ENCODE results near the gene CTNNA1.

CTNNA1 gene

DNA sequence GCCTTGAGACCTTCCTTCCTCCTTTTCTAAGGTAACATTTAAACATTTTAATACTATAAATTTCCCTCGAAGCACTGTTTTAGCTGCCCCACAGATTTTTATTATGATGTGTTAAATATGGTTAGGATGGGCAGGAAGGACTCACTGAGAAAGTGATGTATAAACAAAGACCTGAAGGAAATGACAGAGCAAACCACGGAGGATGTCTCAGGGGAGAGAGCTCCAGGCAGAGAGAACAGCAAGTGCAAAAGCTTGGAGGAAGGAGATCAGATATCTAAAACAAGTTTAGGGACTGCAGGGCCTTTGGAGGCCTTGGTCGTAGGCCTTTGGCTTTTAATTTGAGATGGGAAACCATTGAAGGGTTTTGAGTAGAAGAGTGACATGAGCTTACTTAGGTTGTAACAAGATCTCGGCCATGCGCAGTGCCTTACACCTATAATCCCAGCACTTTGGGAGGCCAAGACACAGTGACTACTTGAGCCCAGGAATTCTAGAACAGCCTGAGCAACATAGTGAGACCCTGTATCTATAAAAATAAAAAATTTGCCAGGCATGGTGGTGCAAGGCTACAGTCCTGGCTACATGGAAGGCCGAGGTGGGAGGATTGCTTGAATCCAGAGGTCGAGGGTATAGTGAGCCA, 157.4 kb downstream of the CTNNA1 start (continued):
- TF ChIP-seq, protein P1, sequence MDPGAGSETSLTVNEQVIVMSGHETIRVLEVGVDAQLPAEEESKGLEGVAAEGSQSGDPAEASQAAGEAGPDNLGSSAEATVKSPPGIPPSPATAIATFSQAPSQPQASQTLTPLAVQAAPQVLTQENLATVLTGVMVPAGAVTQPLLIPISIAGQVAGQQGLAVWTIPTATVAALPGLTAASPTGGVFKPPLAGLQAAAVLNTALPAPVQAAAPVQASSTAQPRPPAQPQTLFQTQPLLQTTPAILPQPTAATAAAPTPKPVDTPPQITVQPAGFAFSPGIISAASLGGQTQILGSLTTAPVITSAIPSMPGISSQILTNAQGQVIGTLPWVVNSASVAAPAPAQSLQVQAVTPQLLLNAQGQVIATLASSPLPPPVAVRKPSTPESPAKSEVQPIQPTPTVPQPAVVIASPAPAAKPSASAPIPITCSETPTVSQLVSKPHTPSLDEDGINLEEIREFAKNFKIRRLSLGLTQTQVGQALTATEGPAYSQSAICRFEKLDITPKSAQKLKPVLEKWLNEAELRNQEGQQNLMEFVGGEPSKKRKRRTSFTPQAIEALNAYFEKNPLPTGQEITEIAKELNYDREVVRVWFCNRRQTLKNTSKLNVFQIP (CRISPR knock-in tag; IDR thresholded peaks at IDR 0.05; ENCODE audit: borderline replicate concordance, low read depth): no peak

- peak; percentile 33; the same call in 2 of the 3 replicates for ATAC-seq
Measured at GRCh38 chr5:138911441-138911840, 158.2 kb downstream of the CTNNA1 start.

GRCh38 chr5:138912093-138912492, 158.9 kb downstream of the CTNNA1 start:
- no peak for TF ChIP-seq PPARA (CRISPR knock-in tag; IDR thresholded peaks at IDR 0.05; ENCODE audit: borderline replicate concordance)
- ATAC-seq: no peak

More at GRCh38 chr5:138911441-138911840, 158.2 kb downstream of the CTNNA1 start:
- TF ChIP-seq SNAI2 (CRISPR knock-in tag; IDR thresholded peaks at IDR 0.05) (no peak), ESRRG (CRISPR knock-in tag; IDR thresholded peaks at IDR 0.05) (no peak), TOX (CRISPR knock-in tag; IDR thresholded peaks at IDR 0.05; ENCODE audit: borderline replicate concordance) (no peak), OSR1 (CRISPR knock-in tag; IDR thresholded peaks at IDR 0.05) (no peak), ZNF8 (CRISPR knock-in tag; IDR thresholded peaks at IDR 0.05) (no peak), ISL1 (CRISPR knock-in tag; IDR thresholded peaks at IDR 0.05) (peak; percentile 58), GLIS3 (CRISPR knock-in tag; IDR thresholded peaks at IDR 0.05) (no peak), ZNF70 (CRISPR knock-in tag; IDR thresholded peaks at IDR 0.05) (no peak)
- TF ChIP-seq, protein P2, sequence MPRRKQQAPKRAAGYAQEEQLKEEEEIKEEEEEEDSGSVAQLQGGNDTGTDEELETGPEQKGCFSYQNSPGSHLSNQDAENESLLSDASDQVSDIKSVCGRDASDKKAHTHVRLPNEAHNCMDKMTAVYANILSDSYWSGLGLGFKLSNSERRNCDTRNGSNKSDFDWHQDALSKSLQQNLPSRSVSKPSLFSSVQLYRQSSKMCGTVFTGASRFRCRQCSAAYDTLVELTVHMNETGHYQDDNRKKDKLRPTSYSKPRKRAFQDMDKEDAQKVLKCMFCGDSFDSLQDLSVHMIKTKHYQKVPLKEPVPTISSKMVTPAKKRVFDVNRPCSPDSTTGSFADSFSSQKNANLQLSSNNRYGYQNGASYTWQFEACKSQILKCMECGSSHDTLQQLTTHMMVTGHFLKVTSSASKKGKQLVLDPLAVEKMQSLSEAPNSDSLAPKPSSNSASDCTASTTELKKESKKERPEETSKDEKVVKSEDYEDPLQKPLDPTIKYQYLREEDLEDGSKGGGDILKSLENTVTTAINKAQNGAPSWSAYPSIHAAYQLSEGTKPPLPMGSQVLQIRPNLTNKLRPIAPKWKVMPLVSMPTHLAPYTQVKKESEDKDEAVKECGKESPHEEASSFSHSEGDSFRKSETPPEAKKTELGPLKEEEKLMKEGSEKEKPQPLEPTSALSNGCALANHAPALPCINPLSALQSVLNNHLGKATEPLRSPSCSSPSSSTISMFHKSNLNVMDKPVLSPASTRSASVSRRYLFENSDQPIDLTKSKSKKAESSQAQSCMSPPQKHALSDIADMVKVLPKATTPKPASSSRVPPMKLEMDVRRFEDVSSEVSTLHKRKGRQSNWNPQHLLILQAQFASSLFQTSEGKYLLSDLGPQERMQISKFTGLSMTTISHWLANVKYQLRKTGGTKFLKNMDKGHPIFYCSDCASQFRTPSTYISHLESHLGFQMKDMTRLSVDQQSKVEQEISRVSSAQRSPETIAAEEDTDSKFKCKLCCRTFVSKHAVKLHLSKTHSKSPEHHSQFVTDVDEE (CRISPR knock-in tag; IDR thresholded peaks at IDR 0.05): no peak

- ATAC-seq: no peak
- TF ChIP-seq BACH2 (CRISPR knock-in tag; IDR thresholded peaks at IDR 0.05; ENCODE audit: borderline replicate concordance) (no peak), ESRRG (CRISPR knock-in tag; IDR thresholded peaks at IDR 0.05) (no peak), ZNF70 (CRISPR knock-in tag; IDR thresholded peaks at IDR 0.05) (no peak), TCF4 (CRISPR knock-in tag; IDR thresholded peaks at IDR 0.05; ENCODE audit: borderline replicate concordance) (no peak), ISL1 (CRISPR knock-in tag; IDR thresholded peaks at IDR 0.05) (no peak)
- TF ChIP-seq, protein P2 (CRISPR knock-in tag; IDR thresholded peaks at IDR 0.05): no peak
Measured at GRCh38 chr5:138913773-138914172, 160.5 kb downstream of the CTNNA1 start.

GRCh38 chr5:138914338-138914737, 161.1 kb downstream of the CTNNA1 start:
- TF ChIP-seq OSR1 (CRISPR knock-in tag; IDR thresholded peaks at IDR 0.05) (no peak), CSDC2 (CRISPR knock-in tag; IDR thresholded peaks at IDR 0.05) (no peak)
- no peak for ATAC-seq

DNA sequence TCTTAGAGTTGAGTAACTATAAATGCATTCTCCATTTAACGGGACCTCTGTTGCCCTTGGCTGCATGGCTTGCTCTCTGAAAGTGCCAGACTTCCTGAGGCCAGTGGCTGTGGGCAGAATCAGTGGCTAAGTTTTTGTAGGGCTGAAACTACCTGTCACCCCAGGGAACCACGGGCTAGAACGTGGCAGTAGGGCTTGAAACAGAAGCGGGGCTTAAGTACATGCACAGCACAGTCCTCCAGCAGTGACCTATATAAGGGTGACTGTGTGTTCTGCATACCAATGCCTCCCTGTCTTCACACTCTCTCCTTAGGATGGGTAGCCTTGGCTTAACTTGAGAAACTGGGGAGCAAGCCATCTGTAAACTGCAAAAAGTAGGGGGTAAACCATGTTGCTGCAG, 165.5 kb downstream of the CTNNA1 start:
- ATAC-seq: peak; percentile 30; the same call in 1 of the 3 replicates
- TF ChIP-seq, protein P1 (CRISPR knock-in tag; IDR thresholded peaks at IDR 0.05; ENCODE audit: borderline replicate concordance, low read depth): no peak
- TF ChIP-seq ZNF565 (CRISPR knock-in tag; conservative IDR thresholded peaks at IDR 0.05; ENCODE audit: low read depth) (no peak), TCF4 (CRISPR knock-in tag; IDR thresholded peaks at IDR 0.05; ENCODE audit: borderline replicate concordance) (no peak), CSRNP3 (CRISPR knock-in tag; IDR thresholded peaks at IDR 0.05) (no peak), GLIS3 (CRISPR knock-in tag; IDR thresholded peaks at IDR 0.05) (no peak), BACH2 (CRISPR knock-in tag; IDR thresholded peaks at IDR 0.05; ENCODE audit: borderline replicate concordance) (no peak), ARNTL (CRISPR knock-in tag; IDR thresholded peaks at IDR 0.05; ENCODE audit: borderline replicate concordance, low read depth) (no peak)
- TF ChIP-seq, protein P3, sequence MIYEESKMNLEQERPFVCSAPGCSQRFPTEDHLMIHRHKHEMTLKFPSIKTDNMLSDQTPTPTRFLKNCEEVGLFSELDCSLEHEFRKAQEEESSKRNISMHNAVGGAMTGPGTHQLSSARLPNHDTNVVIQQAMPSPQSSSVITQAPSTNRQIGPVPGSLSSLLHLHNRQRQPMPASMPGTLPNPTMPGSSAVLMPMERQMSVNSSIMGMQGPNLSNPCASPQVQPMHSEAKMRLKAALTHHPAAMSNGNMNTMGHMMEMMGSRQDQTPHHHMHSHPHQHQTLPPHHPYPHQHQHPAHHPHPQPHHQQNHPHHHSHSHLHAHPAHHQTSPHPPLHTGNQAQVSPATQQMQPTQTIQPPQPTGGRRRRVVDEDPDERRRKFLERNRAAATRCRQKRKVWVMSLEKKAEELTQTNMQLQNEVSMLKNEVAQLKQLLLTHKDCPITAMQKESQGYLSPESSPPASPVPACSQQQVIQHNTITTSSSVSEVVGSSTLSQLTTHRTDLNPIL (CRISPR knock-in tag; IDR thresholded peaks at IDR 0.05; ENCODE audit: low read depth): no peak

Measured in SK-N-SH treated with all-trans-retinoic acid at 6 μM for 48 hours (cell line).